Parathyroid adenoma (tissue), 2 donors: ENCODE measurements around the gene GNAZ.

Experiments used
- H2AFZ ChIP-seq: fragments of 300-600 bp; sonication (generic); one replicate; pipeline ENCODE4 v1.7.0; 2017; ENCODE audit warnings: antibody characterized with exemption, mild to moderate bottlenecking
- H3K27ac ChIP-seq: fragments of 300-600 bp; sonication (generic); one replicate; pipeline ENCODE4 v1.7.0; 2017
- H3K27me3 ChIP-seq: fragments of 300-600 bp; sonication (generic); one replicate; pipeline ENCODE4 v1.7.0; 2017; ENCODE audit warnings: low read length; ENCODE audit not compliant: control insufficient read depth, insufficient read depth
- H3K36me3 ChIP-seq: fragments of 300-600 bp; sonication (generic); one replicate; pipeline ENCODE4 v1.7.0; 2017; ENCODE audit warnings: low read length; ENCODE audit not compliant: control insufficient read depth, insufficient read depth
- H3K4me1 ChIP-seq: fragments of 300-600 bp; sonication (generic); one replicate; pipeline ENCODE4 v1.7.0; 2017; ENCODE audit warnings: control low read depth
- H3K4me2 ChIP-seq: fragments of 300-600 bp; sonication (generic); one replicate; pipeline ENCODE4 v1.7.0; 2017; ENCODE audit warnings: low read length
- H3K4me3 ChIP-seq: fragments of 300-600 bp; sonication (generic); one replicate; pipeline ENCODE4 v1.7.0; 2017; ENCODE audit warnings: low read depth, low read length
- H3K79me2 ChIP-seq: fragments of 300-600 bp; sonication (generic); one replicate; pipeline ENCODE4 v1.7.0; 2017; ENCODE audit warnings: control low read depth
- H3K9ac ChIP-seq: fragments of 300-600 bp; sonication (generic); one replicate; pipeline ENCODE4 v1.7.0; 2017; ENCODE audit warnings: mild to moderate bottlenecking
- H3K9me3 ChIP-seq: fragments of 300-600 bp; sonication (generic); one replicate; pipeline ENCODE4 v1.7.0; 2017; ENCODE audit warnings: low read length; ENCODE audit not compliant: control insufficient read depth
- TF ChIP-seq, protein P1 (sequence below): fragments of 300-600 bp; sonication (generic); IDR thresholded peaks from one replicate; pipeline ENCODE4 v1.7.0; 2017; ENCODE audit warnings: antibody characterized with exemption, mild to moderate bottlenecking
- donor health status: primary hyperparathyroidism.

Gene GNAZ

DNA sequence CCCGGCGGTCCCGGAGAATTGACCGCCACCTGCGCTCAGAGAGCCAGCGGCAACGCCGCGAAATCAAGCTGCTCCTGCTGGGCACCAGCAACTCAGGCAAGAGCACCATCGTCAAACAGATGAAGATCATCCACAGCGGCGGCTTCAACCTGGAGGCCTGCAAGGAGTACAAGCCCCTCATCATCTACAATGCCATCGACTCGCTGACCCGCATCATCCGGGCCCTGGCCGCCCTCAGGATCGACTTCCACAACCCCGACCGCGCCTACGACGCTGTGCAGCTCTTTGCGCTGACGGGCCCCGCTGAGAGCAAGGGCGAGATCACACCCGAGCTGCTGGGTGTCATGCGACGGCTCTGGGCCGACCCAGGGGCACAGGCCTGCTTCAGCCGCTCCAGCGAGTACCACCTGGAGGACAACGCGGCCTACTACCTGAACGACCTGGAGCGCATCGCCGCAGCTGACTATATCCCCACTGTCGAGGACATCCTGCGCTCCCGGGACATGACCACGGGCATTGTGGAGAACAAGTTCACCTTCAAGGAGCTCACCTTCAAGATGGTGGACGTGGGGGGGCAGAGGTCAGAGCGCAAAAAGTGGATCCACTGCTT is 25.5 kb downstream of the GNAZ start:
- H3K4me2 ChIP-seq, result no peak overlapping the region
- TF ChIP-seq, protein P1, sequence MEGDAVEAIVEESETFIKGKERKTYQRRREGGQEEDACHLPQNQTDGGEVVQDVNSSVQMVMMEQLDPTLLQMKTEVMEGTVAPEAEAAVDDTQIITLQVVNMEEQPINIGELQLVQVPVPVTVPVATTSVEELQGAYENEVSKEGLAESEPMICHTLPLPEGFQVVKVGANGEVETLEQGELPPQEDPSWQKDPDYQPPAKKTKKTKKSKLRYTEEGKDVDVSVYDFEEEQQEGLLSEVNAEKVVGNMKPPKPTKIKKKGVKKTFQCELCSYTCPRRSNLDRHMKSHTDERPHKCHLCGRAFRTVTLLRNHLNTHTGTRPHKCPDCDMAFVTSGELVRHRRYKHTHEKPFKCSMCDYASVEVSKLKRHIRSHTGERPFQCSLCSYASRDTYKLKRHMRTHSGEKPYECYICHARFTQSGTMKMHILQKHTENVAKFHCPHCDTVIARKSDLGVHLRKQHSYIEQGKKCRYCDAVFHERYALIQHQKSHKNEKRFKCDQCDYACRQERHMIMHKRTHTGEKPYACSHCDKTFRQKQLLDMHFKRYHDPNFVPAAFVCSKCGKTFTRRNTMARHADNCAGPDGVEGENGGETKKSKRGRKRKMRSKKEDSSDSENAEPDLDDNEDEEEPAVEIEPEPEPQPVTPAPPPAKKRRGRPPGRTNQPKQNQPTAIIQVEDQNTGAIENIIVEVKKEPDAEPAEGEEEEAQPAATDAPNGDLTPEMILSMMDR, result no peak
- H3K9ac ChIP-seq, result no peak overlapping the region
- H3K9me3 ChIP-seq, result no peaks in the 10 kb centered on the region
- H3K4me3 ChIP-seq, result no peak overlapping the region
- no peaks in the 10 kb centered on the region for H3K79me2 ChIP-seq
- H3K27ac ChIP-seq, result no peak overlapping the region
- no peaks in the 10 kb centered on the region for H3K27me3 ChIP-seq
- H3K4me1 ChIP-seq, result peaks cover 3% of the 10 kb centered on the region
- no peak overlapping the region for H2AFZ ChIP-seq
- H3K36me3 ChIP-seq, result no peaks in the 10 kb centered on the region

DNA sequence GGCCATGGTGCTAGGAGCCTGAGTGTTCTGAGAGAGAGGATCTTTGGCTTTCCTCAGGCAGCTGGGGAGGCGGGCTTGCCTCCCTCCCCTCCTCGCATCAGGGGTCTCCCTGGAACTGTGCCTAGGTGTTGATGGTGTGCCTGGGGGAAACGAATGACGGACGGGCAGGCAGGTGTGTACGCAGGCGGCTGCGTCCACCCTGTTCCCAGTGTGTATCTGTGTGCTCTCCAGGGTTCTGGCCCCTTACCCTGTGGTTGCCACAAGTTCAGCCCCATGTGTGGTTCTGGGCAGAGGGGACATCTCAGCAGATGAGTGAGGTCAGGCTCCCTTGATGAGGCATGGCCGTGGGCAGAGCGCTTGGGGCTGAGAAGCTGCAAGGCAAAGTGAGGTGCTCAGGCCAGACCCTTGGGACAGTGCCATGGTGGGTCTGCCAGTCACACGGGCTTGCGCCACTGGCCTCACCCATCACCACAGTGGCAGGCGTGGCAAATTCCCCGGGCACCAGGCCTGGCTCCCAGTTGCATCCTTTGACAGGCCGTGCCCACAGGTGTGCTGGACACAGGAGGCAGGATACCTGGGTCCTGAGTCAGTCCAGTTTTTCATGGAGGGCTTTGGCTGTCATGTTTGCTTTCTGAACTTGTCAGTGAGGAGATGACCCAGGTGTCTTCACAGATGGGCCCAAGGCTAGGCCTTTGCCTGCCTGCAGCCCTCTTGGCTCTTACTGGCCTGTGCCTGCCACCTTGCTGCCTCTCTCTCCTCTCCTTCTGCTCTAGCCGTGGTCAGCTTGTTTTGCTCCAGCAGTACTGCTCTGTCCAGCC is 27.3 kb downstream of the GNAZ start:
- H3K36me3 ChIP-seq, result no peaks in the 10 kb centered on the region

DNA sequence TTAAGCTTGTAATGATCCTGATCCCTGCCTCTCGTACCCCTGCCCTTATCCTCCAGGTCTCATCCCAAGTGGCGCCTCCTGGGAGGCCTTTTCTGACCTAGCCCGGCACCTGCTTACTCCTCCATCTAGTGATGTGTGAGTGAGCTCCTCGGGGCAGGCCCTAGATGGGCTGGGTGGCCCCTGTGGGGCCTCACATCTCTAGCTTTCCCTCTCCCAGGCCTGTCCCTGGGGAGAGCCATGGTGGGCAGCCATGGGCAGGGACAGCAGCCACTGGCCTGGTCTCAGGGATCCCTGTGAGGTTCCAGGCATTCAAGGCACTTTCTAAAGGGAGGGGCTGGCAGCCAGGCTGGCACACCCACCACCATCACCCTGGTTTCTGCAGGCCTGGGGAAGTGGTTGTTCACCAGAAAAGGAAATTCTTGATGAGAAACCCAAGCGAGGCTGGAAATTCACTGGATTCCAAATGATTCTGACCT is 27.9 kb downstream of the GNAZ start:
- no peaks in the 10 kb centered on the region for H3K27me3 ChIP-seq
- H3K36me3 ChIP-seq, result no peaks in the 10 kb centered on the region
- H3K27ac ChIP-seq, result peak overlapping the region; percentile 29
- H3K9me3 ChIP-seq, result no peaks in the 10 kb centered on the region
- TF ChIP-seq, protein P1, result no peak
- H3K79me2 ChIP-seq, result no peaks in the 10 kb centered on the region
- H3K4me2 ChIP-seq, result no peak overlapping the region
- peaks cover 2% of the 10 kb centered on the region for H3K4me1 ChIP-seq
- H3K4me3 ChIP-seq, result no peak overlapping the region
- no peak overlapping the region for H3K9ac ChIP-seq
- no peak overlapping the region for H2AFZ ChIP-seq

More for the DNA sequence above, 27.3 kb downstream of the GNAZ start:
- no peaks in the 10 kb centered on the region for H3K27me3 ChIP-seq
- TF ChIP-seq, protein P1, result no peak
- H3K79me2 ChIP-seq, result no peaks in the 10 kb centered on the region
- H3K4me1 ChIP-seq, result peaks cover 3% of the 10 kb centered on the region
- H3K9me3 ChIP-seq, result no peaks in the 10 kb centered on the region
- H3K4me2 ChIP-seq, result no peak overlapping the region
- H3K9ac ChIP-seq, result no peak overlapping the region
- no peak overlapping the region for H3K27ac ChIP-seq
- H3K4me3 ChIP-seq, result no peak overlapping the region
- no peak overlapping the region for H2AFZ ChIP-seq

DNA sequence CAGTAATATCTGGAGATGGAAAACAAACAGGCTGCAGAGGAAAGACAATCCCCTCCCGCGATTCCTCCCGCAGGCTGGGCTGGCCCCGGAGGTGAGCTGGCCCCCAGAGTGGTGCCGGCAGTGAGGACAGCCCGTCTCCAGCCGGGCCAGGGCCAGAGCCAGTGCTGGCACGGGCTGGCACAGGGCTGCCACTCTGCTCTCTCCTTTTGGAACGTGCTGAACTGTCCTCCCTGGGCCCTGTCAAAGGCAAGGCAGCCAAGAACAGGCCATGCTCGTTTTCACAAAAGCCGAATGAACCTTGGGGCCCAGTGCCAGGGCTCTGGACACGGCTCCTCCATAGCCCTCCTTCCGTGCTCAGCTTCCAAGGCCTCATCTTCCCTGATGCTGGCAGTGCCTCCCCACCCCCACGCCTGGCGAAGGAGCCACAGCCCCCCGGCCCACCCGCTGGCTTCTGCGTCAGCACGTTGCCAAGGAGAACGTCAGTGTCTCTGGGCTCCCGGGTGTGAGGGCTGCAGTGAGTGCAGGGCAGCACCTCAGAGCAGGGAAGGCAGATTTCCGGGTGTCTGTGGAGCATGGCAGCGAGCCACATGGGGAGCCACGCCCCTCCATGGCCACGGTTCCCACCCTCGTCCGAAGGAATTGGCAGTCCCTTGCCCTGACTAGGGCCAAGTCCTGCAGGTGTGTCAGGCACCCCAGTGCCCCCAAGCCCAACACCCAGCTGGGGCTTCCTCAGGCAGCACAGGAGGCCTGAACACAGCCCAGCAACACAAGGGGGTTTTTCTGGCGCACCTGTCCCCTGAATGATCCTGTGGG is 28.6 kb downstream of the GNAZ start:
- no peaks in the 10 kb centered on the region for H3K79me2 ChIP-seq
- H3K4me2 ChIP-seq, result no peak overlapping the region
- H3K27ac ChIP-seq, result peak overlapping the region; percentile 29
- no peak overlapping the region for H3K4me3 ChIP-seq
- H3K9me3 ChIP-seq, result no peaks in the 10 kb centered on the region
- no peaks in the 10 kb centered on the region for H3K36me3 ChIP-seq
- H3K9ac ChIP-seq, result no peak overlapping the region
- TF ChIP-seq, protein P1, result no peak
- H3K27me3 ChIP-seq, result no peaks in the 10 kb centered on the region
- H2AFZ ChIP-seq, result no peak overlapping the region
- H3K4me1 ChIP-seq, result no peaks in the 10 kb centered on the region
